Astrocyte (in vitro differentiated cells and primary cell): ENCODE data around the gene BTN3A1.

Experiments used
- EZH2 ChIP-seq: IDR thresholded peaks from 2 replicates; pipeline ENCODE4 v1.6.1; 2012; ENCODE audit warnings: mild to moderate bottlenecking, low read length, inconsistent platforms; ENCODE audit not compliant: insufficient read depth
- TF ChIP-seq, protein P1 (sequence below): IDR thresholded peaks from 2 replicates; pipeline ENCODE4 v1.5.1; 2011; ENCODE audit warnings: low read depth, mild to moderate bottlenecking, inconsistent platforms, low read length, moderate library complexity; ENCODE audit not compliant: insufficient read depth

DNA sequence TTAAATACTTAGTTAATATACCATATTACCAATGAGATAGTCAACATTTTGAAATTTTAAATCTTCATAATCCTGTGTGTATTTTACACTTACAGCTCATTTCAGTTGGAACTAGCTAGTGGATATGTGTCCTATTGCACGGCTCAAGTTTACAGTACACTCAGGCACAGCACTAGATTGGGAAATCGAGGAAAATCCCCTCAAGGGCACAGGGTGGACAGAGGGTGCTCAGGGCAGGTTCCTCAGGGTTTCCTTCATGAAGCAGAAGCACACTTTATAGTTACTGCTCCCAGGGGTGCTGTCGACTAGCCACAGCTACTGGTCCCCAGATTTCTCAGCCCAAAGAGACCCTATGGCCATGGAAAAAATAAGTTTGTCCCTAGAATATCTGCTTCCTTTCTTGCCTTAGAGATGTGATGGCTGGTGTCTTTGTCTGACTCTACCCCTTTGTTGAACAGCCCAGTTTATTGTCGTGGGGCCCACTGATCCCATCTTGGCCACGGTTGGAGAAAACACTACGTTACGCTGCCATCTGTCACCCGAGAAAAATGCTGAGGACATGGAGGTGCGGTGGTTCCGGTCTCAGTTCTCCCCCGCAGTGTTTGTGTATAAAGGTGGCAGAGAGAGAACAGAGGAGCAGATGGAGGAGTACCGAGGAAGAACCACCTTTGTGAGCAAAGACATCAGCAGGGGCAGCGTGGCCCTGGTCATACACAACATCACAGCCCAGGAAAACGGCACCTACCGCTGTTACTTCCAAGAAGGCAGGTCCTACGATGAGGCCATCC is 57.1 kb downstream of the BTN3A1 start:
- TF ChIP-seq, protein P1, sequence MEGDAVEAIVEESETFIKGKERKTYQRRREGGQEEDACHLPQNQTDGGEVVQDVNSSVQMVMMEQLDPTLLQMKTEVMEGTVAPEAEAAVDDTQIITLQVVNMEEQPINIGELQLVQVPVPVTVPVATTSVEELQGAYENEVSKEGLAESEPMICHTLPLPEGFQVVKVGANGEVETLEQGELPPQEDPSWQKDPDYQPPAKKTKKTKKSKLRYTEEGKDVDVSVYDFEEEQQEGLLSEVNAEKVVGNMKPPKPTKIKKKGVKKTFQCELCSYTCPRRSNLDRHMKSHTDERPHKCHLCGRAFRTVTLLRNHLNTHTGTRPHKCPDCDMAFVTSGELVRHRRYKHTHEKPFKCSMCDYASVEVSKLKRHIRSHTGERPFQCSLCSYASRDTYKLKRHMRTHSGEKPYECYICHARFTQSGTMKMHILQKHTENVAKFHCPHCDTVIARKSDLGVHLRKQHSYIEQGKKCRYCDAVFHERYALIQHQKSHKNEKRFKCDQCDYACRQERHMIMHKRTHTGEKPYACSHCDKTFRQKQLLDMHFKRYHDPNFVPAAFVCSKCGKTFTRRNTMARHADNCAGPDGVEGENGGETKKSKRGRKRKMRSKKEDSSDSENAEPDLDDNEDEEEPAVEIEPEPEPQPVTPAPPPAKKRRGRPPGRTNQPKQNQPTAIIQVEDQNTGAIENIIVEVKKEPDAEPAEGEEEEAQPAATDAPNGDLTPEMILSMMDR, result no peak
- TF ChIP-seq EZH2, result no peak
